D341Med (cell line): ENCODE measurements around the gene ZMYND19.
A peak's percentile ranks its signal among the peaks of the same experiment; 100 is the strongest.
"Not testable (repeated sequence)": the region's sequence is repeated elsewhere in the genome, so short reads cannot be mapped to it uniquely, and the experiment has no call there.

Source experiments
- DNase-seq: peaks from one replicate; pipeline ENCODE4 v3.0.0; 2012; ENCODE audit warnings: low spot score

ZMYND19 gene

GRCh38 chr9:137614631-137615386, 24.5 kb upstream of the ZMYND19 start:
- DNase-seq: no peak

- no peak for DNase-seq
These were observed 23.6 kb upstream of the ZMYND19 start for GRCh38 chr9:137613738-137614523.

- DNase-seq: no peak
These were observed 22.9 kb upstream of the ZMYND19 start for GRCh38 chr9:137613259-137613658.

GRCh38 chr9:137612741-137613142, 22.4 kb upstream of the ZMYND19 start:
- no peak for DNase-seq

- no peak for DNase-seq
These were observed 21.6 kb upstream of the ZMYND19 start for GRCh38 chr9:137611623-137612609.

GRCh38 chr9:137610944-137611343, 20.6 kb upstream of the ZMYND19 start:
- no peak for DNase-seq

- DNase-seq: no peak
These were observed 17.0 kb upstream of the ZMYND19 start for GRCh38 chr9:137607141-137607857.

- no peak for DNase-seq
These were observed 16.4 kb upstream of the ZMYND19 start for GRCh38 chr9:137606734-137607138.

GRCh38 chr9:137606005-137606621, 15.8 kb upstream of the ZMYND19 start:
- peak; percentile 70 for DNase-seq

GRCh38 chr9:137605121-137606004, 15.1 kb upstream of the ZMYND19 start, which contains the start of gene ARRDC1:
Gene ARRDC1 (plus strand): TSS chr9:137605686. CDS start chr9:137605718, 32 bp downstream.
- DNase-seq: peak; percentile 99

- DNase-seq: no peak
These were observed 14.2 kb upstream of the ZMYND19 start for GRCh38 chr9:137604345-137605086.

- DNase-seq: no peak
These were observed 13.6 kb upstream of the ZMYND19 start for GRCh38 chr9:137603879-137604278.

- no peak for DNase-seq
These were observed 12.3 kb upstream of the ZMYND19 start for GRCh38 chr9:137602661-137603060.

- DNase-seq: no peak
These were observed 8.6 kb upstream of the ZMYND19 start for GRCh38 chr9:137598943-137599342.

- not testable (repeated sequence) for DNase-seq
These were observed 6.3 kb upstream of the ZMYND19 start for GRCh38 chr9:137596577-137596976.

GRCh38 chr9:137593176-137593575, 2.9 kb upstream of the ZMYND19 start:
- DNase-seq: no peak

GRCh38 chr9:137592767-137593166, 2.5 kb upstream of the ZMYND19 start:
- DNase-seq: no peak

- no peak for DNase-seq
These were observed 216 bp downstream of the ZMYND19 start for GRCh38 chr9:137590123-137590468.

- peak; percentile 58 for DNase-seq
These were observed 730 bp downstream of the ZMYND19 start for GRCh38 chr9:137589441-137590122.
